ENCODE measurements around the gene USP9X.

Gene USP9X

DNA sequence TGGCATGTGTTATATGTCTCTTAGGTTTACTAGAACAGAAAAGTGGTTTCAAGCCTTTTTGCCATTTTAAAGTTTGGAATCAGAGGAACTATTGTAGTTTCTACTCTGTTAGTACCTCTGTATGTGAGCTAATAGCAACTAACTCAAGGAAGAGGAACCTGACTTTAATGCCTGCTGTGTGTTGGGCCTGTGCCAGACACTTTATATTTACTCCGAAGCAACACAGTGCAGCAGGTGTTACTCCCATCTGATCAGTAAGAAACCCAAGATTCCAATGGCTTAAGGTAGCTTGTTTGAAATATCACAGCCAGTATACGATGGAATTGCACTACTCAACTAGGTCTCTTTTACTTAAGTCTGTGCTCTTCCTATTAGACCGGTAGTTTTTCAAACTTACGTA is 79.2 kb downstream of the USP9X start:
- H3K27me3 ChIP-seq (ENCODE audit: low read length) = no peaks in the 10 kb centered on the region
- no peak overlapping the region for H3K27ac ChIP-seq (ENCODE audit: low read depth, low read length)
- H3K4me2 ChIP-seq (ENCODE audit: low read depth, low read length, poor library complexity, severe bottlenecking) = no peak overlapping the region
- no peak overlapping the region for H3K9ac ChIP-seq (ENCODE audit: low read length)
- no peaks in the 10 kb centered on the region for H4K20me1 ChIP-seq (ENCODE audit: low read depth, low read length)
- H3K36me3 ChIP-seq (ENCODE audit: low read length) = no peaks in the 10 kb centered on the region
- no peaks in the 10 kb centered on the region for H3K79me2 ChIP-seq (ENCODE audit: insufficient read depth, low read length)
- H3K4me3 ChIP-seq (ENCODE audit: insufficient read depth, low read length, poor library complexity, severe bottlenecking) = no peak overlapping the region
- H3K9me2 ChIP-seq (replicated peaks; ENCODE audit: insufficient read depth, low read length) = no peaks in the 10 kb centered on the region
- no peak overlapping the region for H2AFZ ChIP-seq (ENCODE audit: low read depth, low read length, severe bottlenecking)
- no peaks in the 10 kb centered on the region for H3K9me3 ChIP-seq (ENCODE audit: insufficient read depth, low read length)
- no peak for TF ChIP-seq EZH2phosphoT487 (conservative IDR thresholded peaks at IDR 0.05; ENCODE audit: low read length)
- TF ChIP-seq, protein P1, sequence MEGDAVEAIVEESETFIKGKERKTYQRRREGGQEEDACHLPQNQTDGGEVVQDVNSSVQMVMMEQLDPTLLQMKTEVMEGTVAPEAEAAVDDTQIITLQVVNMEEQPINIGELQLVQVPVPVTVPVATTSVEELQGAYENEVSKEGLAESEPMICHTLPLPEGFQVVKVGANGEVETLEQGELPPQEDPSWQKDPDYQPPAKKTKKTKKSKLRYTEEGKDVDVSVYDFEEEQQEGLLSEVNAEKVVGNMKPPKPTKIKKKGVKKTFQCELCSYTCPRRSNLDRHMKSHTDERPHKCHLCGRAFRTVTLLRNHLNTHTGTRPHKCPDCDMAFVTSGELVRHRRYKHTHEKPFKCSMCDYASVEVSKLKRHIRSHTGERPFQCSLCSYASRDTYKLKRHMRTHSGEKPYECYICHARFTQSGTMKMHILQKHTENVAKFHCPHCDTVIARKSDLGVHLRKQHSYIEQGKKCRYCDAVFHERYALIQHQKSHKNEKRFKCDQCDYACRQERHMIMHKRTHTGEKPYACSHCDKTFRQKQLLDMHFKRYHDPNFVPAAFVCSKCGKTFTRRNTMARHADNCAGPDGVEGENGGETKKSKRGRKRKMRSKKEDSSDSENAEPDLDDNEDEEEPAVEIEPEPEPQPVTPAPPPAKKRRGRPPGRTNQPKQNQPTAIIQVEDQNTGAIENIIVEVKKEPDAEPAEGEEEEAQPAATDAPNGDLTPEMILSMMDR (IDR thresholded peaks at IDR 0.05; ENCODE audit: insufficient read depth, low read length, poor library complexity, severe bottlenecking) = no peak
- H3F3A ChIP-seq (ENCODE audit: insufficient read depth) = no peaks in the 10 kb centered on the region

DNA sequence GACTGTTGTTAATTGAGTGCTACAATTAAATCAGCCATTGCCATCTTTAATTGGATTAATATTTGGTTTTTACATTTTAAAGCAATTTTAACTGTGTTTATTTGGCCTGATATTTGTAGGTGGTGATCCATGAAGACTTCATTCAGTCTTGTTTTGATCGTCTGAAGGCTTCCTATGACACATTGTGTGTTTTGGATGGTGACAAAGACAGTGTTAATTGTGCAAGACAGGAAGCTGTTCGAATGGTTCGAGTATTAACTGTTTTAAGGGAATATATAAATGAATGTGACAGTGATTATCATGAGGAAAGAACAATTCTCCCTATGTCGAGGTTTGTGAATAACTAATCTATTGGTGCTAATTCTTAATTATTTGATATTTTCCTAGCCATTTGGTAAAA is 82.6 kb downstream of the USP9X start:
- Histone ChIP-seq H3K9ac (ENCODE audit: low read length) (no peak overlapping the region), H2AFZ (ENCODE audit: low read depth, low read length, severe bottlenecking) (no peak overlapping the region), H3K4me3 (ENCODE audit: insufficient read depth, low read length, poor library complexity, severe bottlenecking) (no peak overlapping the region), H3K4me2 (ENCODE audit: low read depth, low read length, poor library complexity, severe bottlenecking) (no peak overlapping the region), H3K79me2 (ENCODE audit: insufficient read depth, low read length) (no peaks in the 10 kb centered on the region), H3K9me3 (ENCODE audit: insufficient read depth, low read length) (no peaks in the 10 kb centered on the region), H4K20me1 (ENCODE audit: low read depth, low read length) (no peaks in the 10 kb centered on the region), H3K27ac (ENCODE audit: low read depth, low read length) (no peak overlapping the region), H3K36me3 (ENCODE audit: low read length) (peaks cover 8% of the 10 kb centered on the region), H3K9me2 (replicated peaks; ENCODE audit: insufficient read depth, low read length) (no peaks in the 10 kb centered on the region), H3F3A (ENCODE audit: insufficient read depth) (no peaks in the 10 kb centered on the region), H3K27me3 (ENCODE audit: low read length) (no peaks in the 10 kb centered on the region)
- no peak for TF ChIP-seq EZH2phosphoT487 (conservative IDR thresholded peaks at IDR 0.05; ENCODE audit: low read length)
- TF ChIP-seq, protein P1 (IDR thresholded peaks at IDR 0.05; ENCODE audit: insufficient read depth, low read length, poor library complexity, severe bottlenecking) = no peak

DNA sequence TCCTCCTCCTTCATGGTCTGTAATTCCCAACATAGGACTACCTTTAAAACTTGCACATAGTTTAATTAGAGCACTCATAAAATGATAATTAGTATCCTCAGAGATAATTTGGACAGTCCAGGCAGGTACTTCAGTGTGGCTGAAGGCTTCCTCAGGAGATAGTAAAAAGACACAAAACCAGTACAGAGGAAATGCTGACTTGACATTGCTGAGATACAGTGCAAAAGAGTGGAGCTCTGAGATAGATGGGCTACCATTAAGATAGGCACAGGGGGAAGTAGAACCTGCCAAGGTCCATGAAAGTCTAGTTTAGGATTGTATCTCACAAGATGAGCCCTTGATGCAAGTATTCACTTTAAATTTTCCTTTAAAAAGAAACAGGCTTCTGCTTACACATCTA is 91.0 kb downstream of the USP9X start:
- Histone ChIP-seq H3K9me3 (ENCODE audit: insufficient read depth, low read length) (no peaks in the 10 kb centered on the region), H3K4me2 (ENCODE audit: low read depth, low read length, poor library complexity, severe bottlenecking) (no peak overlapping the region), H3K4me3 (ENCODE audit: insufficient read depth, low read length, poor library complexity, severe bottlenecking) (no peak overlapping the region), H3F3A (ENCODE audit: insufficient read depth) (peaks cover 21% of the 10 kb centered on the region; the same call in 1 of the 2 replicates), H3K9me2 (replicated peaks; ENCODE audit: insufficient read depth, low read length) (no peaks in the 10 kb centered on the region), H3K27me3 (ENCODE audit: low read length) (no peaks in the 10 kb centered on the region), H3K9ac (ENCODE audit: low read length) (no peak overlapping the region), H3K36me3 (ENCODE audit: low read length) (no peaks in the 10 kb centered on the region), H3K79me2 (ENCODE audit: insufficient read depth, low read length) (no peaks in the 10 kb centered on the region), H3K27ac (ENCODE audit: low read depth, low read length) (no peak overlapping the region), H2AFZ (ENCODE audit: low read depth, low read length, severe bottlenecking) (no peak overlapping the region), H4K20me1 (ENCODE audit: low read depth, low read length) (no peaks in the 10 kb centered on the region)
- TF ChIP-seq EZH2phosphoT487 (conservative IDR thresholded peaks at IDR 0.05; ENCODE audit: low read length) = no peak
- TF ChIP-seq, protein P1 (IDR thresholded peaks at IDR 0.05; ENCODE audit: insufficient read depth, low read length, poor library complexity, severe bottlenecking) = no peak
